Retinal pigment epithelial cell (primary cell): ENCODE data around the gene ATXN7L2.

Source experiments
- DNase-seq: peaks from one replicate; pipeline ENCODE4 v3.0.0-alpha.2; 2010; ENCODE audit warnings: low read depth
- H3K4me3 ChIP-seq: 2 replicates; pipeline ENCODE4 v1.5.1; 2011; ENCODE audit warnings: mild to moderate bottlenecking, low read length, control low read depth, moderate library complexity
- CTCF ChIP-seq: conservative IDR thresholded peaks from 2 replicates; pipeline ENCODE4 v1.5.1; 2011; ENCODE audit warnings: low read depth, low read length, control low read depth, inconsistent platforms

ATXN7L2 gene

GRCh38 chr1:109490029-109490933, 6.6 kb downstream of the ATXN7L2 start:
- DNase-seq = no peak
- H3K4me3 ChIP-seq = no peak overlapping the region
- peak; percentile 95 for TF ChIP-seq CTCF

- DNase-seq = no peak
- no peak for TF ChIP-seq CTCF
- no peak overlapping the region for H3K4me3 ChIP-seq
These were observed 7.2 kb downstream of the ATXN7L2 start for GRCh38 chr1:109490934-109491302.

GRCh38 chr1:109491372-109491771, 7.7 kb downstream of the ATXN7L2 start:
- no peak overlapping the region for H3K4me3 ChIP-seq
- TF ChIP-seq CTCF = no peak
- no peak for DNase-seq

- TF ChIP-seq CTCF = no peak
- DNase-seq = no peak
- no peak overlapping the region for H3K4me3 ChIP-seq
These were observed 9.1 kb downstream of the ATXN7L2 start for GRCh38 chr1:109492779-109493178.

- TF ChIP-seq CTCF = no peak
- no peak overlapping the region for H3K4me3 ChIP-seq
- no peak for DNase-seq
These were observed 9.5 kb downstream of the ATXN7L2 start for GRCh38 chr1:109493227-109493626.

- peak; percentile 87 for TF ChIP-seq CTCF
- no peak for DNase-seq
- peak within 1 kb of the TSS; percentile 97 for H3K4me3 ChIP-seq
These were observed 10.3 kb downstream of the ATXN7L2 start, which contains the start of gene CYB561D1 for GRCh38 chr1:109493805-109494539. CYB561D1 (plus strand) TSS chr1:109494094; CDS start chr1:109494140, 46 bp downstream.
